GM23338 (cell line): ENCODE results near the gene OASL. TPM values are rescaled to one million over a fixed set of nuclear protein-coding genes. Genes with fewer than 3 reads are reported as not detected.

Experiments used
- ATAC-seq: fragments of 200-7000 bp; cut with Tn5 transposase; 3 replicates; pipeline ENCODE4 v1.9.1; 2020
- DNase-seq: peaks from one replicate; pipeline ENCODE4 v3.0.0-alpha.2; 2015; ENCODE audit warnings: low spot score
- H2AFZ ChIP-seq: fragments of 200-600 bp; sonication (generic); 2 replicates; pipeline ENCODE4 v1.8.0; 2016; ENCODE audit warnings: antibody characterized with exemption, mild to moderate bottlenecking, moderate library complexity
- H3F3A ChIP-seq: fragments of 200-600 bp; sonication (generic); replicated peaks from 2 replicates; pipeline ENCODE4 v1.8.0; 2017; ENCODE audit warnings: antibody characterized with exemption, mixed run types, low read depth
- H3K27ac ChIP-seq: fragments of 200-600 bp; sonication (generic); 2 replicates; pipeline ENCODE4 v1.6.1; 2016; ENCODE audit warnings: low read depth
- H3K27me3 ChIP-seq: fragments of 200-600 bp; sonication (generic); 2 replicates; pipeline ENCODE4 v1.8.0; 2016; ENCODE audit warnings: mild to moderate bottlenecking, mixed run types, moderate library complexity; ENCODE audit not compliant: insufficient read depth
- H3K36me3 ChIP-seq: fragments of 200-600 bp; sonication (generic); 2 replicates; pipeline ENCODE4 v1.8.0; 2016; ENCODE audit warnings: mild to moderate bottlenecking; ENCODE audit not compliant: insufficient read depth
- H3K4me1 ChIP-seq: fragments of 200-600 bp; sonication (generic); 2 replicates; pipeline ENCODE4 v1.8.0; 2016; ENCODE audit warnings: mild to moderate bottlenecking, moderate library complexity; ENCODE audit not compliant: insufficient read depth
- H3K4me2 ChIP-seq: fragments of 200-600 bp; sonication (generic); 2 replicates; pipeline ENCODE4 v1.7.1; 2017; ENCODE audit warnings: mixed run types
- H3K4me3 ChIP-seq: fragments of 200-600 bp; sonication (generic); 2 replicates; pipeline ENCODE4 v1.6.1; 2016; ENCODE audit warnings: mixed run types
- H3K79me2 ChIP-seq: fragments of 200-600 bp; sonication (generic); replicated peaks from 2 replicates; pipeline ENCODE4 v1.8.0; 2017; ENCODE audit warnings: mild to moderate bottlenecking; ENCODE audit not compliant: insufficient read depth
- H3K9me2 ChIP-seq: fragments of 200-600 bp; sonication (generic); 2 replicates; pipeline ENCODE4 v1.8.0; 2017; ENCODE audit not compliant: insufficient read depth
- H4K20me1 ChIP-seq: fragments of 200-600 bp; sonication (generic); replicated peaks from 2 replicates; pipeline ENCODE4 v1.8.0; 2017; ENCODE audit warnings: mild to moderate bottlenecking; ENCODE audit not compliant: insufficient read depth
- H3K27ac Mint-ChIP-seq: 2 replicates; pipeline ENCODE4 v1.8.0; 2020; ENCODE audit warnings: inconsistent platforms, mild to moderate bottlenecking, moderate library complexity, mixed read lengths
- H3K27me3 Mint-ChIP-seq: 3 replicates; pipeline ENCODE4 v1.8.0; 2022; ENCODE audit warnings: low read depth, mild to moderate bottlenecking, moderate library complexity, mixed read lengths, inconsistent platforms; ENCODE audit not compliant: insufficient read depth, poor library complexity
- H3K36me3 Mint-ChIP-seq: 3 replicates; pipeline ENCODE4 v1.8.0; 2021; ENCODE audit warnings: low read depth, mild to moderate bottlenecking, inconsistent platforms, moderate library complexity, mixed read lengths
- H3K4me1 Mint-ChIP-seq: 3 replicates; pipeline ENCODE4 v1.8.0; 2020; ENCODE audit warnings: mild to moderate bottlenecking, inconsistent platforms, mixed read lengths
- H3K4me3 Mint-ChIP-seq: 3 replicates; pipeline ENCODE4 v1.8.0; 2021; ENCODE audit warnings: moderate library complexity, mild to moderate bottlenecking, inconsistent platforms, mixed read lengths
- H3K9me3 Mint-ChIP-seq: 3 replicates; pipeline ENCODE4 v1.8.0; 2020; ENCODE audit warnings: moderate library complexity, mild to moderate bottlenecking, inconsistent platforms, mixed read lengths
- EZH2 ChIP-seq: fragments of 200-600 bp; sonication (generic); IDR thresholded peaks from one replicate; pipeline ENCODE4 v1.8.0; 2017; ENCODE audit warnings: antibody characterized with exemption, mild to moderate bottlenecking, low read depth; ENCODE audit not compliant: unreplicated experiment
- EZH2phosphoT487 ChIP-seq: fragments of 200-600 bp; sonication (generic); IDR thresholded peaks from one replicate; pipeline ENCODE4 v1.8.1; 2018; ENCODE audit warnings: antibody characterized with exemption; ENCODE audit not compliant: unreplicated experiment
- JUNB ChIP-seq: IDR thresholded peaks from one replicate; pipeline ENCODE4 v1.6.1; 2016; ENCODE audit warnings: antibody characterized with exemption; ENCODE audit not compliant: unreplicated experiment
- NANOG ChIP-seq: IDR thresholded peaks from 2 replicates; pipeline ENCODE4 v1.6.1; 2016; ENCODE audit warnings: antibody characterized with exemption, borderline replicate concordance
- POLR2AphosphoS5 ChIP-seq: IDR thresholded peaks from 2 replicates; pipeline ENCODE4 v1.6.1; 2016; ENCODE audit warnings: antibody characterized with exemption, low read depth
- STAT1 ChIP-seq: IDR thresholded peaks from one replicate; pipeline ENCODE4 v1.6.1; 2016; ENCODE audit warnings: antibody characterized with exemption; ENCODE audit not compliant: unreplicated experiment
- ZNF114 ChIP-seq: fragments of 250-450 bp; sonication (Bioruptor Pico); IDR thresholded peaks from 2 replicates; pipeline ENCODE4 v1.5.0; 2020; ENCODE audit warnings: mild to moderate bottlenecking, moderate library complexity
- ZNF331 ChIP-seq: fragments of 250-450 bp; sonication (Bioruptor Pico); IDR thresholded peaks from 2 replicates; pipeline ENCODE4 v1.5.0; 2020; ENCODE audit warnings: low read depth, mild to moderate bottlenecking, moderate library complexity
- polyA plus RNA-seq: library from polyadenylated mRNA; unstranded; fragments of >200 nt; fragmentation: Nextera tagmentation; extraction: Ambion mirVana; gene quantifications from 2 replicates; pipeline ENCODE4 v1.2.1, GENCODE V29; 2016
- total RNA-seq: library from RNA; depleted of rRNA; stranded (reverse); fragments of >200 nt; shearing (Covaris generic); gene quantifications from 2 replicates; pipeline ENCODE4 v1.2.3, GENCODE V29; 2014
- TF ChIP-seq, protein P1 (sequence below): IDR thresholded peaks from 2 replicates; pipeline ENCODE4 v1.6.1; 2016; ENCODE audit warnings: antibody characterized with exemption
- TF ChIP-seq, protein P2 (sequence below): IDR thresholded peaks from one replicate; pipeline ENCODE4 v1.6.1; 2018; ENCODE audit warnings: antibody characterized with exemption; ENCODE audit not compliant: unreplicated experiment
- TF ChIP-seq, protein P3 (sequence below): fragments of 250-450 bp; sonication (Bioruptor Pico); IDR thresholded peaks from 2 replicates; pipeline ENCODE4 v1.5.0; 2020; ENCODE audit warnings: mild to moderate bottlenecking, moderate library complexity
- TF ChIP-seq, protein P4 (sequence below), 2 experiments: fragments of 200-600 bp in 1 of 2; sonication (generic) in 1 of 2; conservative IDR thresholded peaks; 2 replicates each; pipeline versions ENCODE4 v1.5.1 to v1.6.1; 2016 to 2017; ENCODE audit warnings: antibody characterized with exemption in 2 of 2, low read depth in 2 of 2, mild to moderate bottlenecking in 2 of 2, moderate library complexity in 1 of 2

OASL gene
- total and polyA plus RNA-seq, 2 experiments from 2014 or later = not detected

DNA sequence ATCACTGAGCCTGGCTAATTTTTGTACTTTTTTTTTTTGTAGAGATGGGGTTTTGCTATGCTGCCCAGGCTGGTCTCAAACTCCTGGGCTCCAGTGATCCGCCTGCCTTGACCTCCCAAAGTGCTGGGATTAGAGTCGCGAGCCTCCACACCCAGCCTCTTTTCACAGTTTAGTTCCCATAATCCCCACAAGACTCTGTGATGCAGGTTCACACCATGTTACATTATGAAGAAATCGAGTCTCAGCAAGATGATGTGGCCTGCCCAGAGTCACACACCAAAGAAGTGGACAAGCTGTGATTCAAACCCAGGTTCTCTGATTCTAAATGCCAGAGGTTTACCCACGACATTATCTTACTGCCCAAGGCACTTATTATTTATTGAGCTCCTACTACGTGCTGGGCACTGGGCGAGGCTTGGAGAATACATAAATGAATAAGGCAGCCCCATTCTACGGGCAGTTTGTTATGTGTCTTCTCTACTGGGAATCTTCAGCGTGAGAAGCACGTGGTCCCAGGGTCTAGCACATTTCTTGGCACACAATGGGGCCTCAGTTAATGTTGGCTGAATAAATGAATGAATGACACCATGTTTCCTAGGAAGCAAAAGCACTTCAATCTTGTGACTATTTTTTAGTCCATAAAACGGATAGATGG is 23.5 kb upstream of the OASL start:
- H3K9me2 ChIP-seq = no peaks in the 10 kb centered on the region
- no peak overlapping the region for H2AFZ ChIP-seq
- H3K4me2 ChIP-seq = no peak overlapping the region
- Mint-ChIP-seq H3K4me1 (peaks cover 6% of the 10 kb centered on the region), H3K27ac (no peak overlapping the region), H3K9me3 (no peaks in the 10 kb centered on the region), H3K36me3 (no peaks in the 10 kb centered on the region), H3K4me3 (no peak overlapping the region), H3K27me3 (peaks cover 6% of the 10 kb centered on the region)
- no peaks in the 10 kb centered on the region for H3F3A ChIP-seq
- no peaks in the 10 kb centered on the region for H3K36me3 ChIP-seq
- ATAC-seq = no peak
- H4K20me1 ChIP-seq = no peaks in the 10 kb centered on the region
- no peak overlapping the region for H3K27ac ChIP-seq
- TF ChIP-seq, protein P1, sequence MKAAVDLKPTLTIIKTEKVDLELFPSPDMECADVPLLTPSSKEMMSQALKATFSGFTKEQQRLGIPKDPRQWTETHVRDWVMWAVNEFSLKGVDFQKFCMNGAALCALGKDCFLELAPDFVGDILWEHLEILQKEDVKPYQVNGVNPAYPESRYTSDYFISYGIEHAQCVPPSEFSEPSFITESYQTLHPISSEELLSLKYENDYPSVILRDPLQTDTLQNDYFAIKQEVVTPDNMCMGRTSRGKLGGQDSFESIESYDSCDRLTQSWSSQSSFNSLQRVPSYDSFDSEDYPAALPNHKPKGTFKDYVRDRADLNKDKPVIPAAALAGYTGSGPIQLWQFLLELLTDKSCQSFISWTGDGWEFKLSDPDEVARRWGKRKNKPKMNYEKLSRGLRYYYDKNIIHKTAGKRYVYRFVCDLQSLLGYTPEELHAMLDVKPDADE = no peak
- TF ChIP-seq POLR2AphosphoS5 = no peak
- TF ChIP-seq NANOG = no peak
- TF ChIP-seq, protein P2, sequence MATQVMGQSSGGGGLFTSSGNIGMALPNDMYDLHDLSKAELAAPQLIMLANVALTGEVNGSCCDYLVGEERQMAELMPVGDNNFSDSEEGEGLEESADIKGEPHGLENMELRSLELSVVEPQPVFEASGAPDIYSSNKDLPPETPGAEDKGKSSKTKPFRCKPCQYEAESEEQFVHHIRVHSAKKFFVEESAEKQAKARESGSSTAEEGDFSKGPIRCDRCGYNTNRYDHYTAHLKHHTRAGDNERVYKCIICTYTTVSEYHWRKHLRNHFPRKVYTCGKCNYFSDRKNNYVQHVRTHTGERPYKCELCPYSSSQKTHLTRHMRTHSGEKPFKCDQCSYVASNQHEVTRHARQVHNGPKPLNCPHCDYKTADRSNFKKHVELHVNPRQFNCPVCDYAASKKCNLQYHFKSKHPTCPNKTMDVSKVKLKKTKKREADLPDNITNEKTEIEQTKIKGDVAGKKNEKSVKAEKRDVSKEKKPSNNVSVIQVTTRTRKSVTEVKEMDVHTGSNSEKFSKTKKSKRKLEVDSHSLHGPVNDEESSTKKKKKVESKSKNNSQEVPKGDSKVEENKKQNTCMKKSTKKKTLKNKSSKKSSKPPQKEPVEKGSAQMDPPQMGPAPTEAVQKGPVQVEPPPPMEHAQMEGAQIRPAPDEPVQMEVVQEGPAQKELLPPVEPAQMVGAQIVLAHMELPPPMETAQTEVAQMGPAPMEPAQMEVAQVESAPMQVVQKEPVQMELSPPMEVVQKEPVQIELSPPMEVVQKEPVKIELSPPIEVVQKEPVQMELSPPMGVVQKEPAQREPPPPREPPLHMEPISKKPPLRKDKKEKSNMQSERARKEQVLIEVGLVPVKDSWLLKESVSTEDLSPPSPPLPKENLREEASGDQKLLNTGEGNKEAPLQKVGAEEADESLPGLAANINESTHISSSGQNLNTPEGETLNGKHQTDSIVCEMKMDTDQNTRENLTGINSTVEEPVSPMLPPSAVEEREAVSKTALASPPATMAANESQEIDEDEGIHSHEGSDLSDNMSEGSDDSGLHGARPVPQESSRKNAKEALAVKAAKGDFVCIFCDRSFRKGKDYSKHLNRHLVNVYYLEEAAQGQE = no peak
- TF ChIP-seq EZH2phosphoT487 = no peak
- no peak for TF ChIP-seq ZNF114
- no peak for TF ChIP-seq EZH2
- TF ChIP-seq, protein P3, sequence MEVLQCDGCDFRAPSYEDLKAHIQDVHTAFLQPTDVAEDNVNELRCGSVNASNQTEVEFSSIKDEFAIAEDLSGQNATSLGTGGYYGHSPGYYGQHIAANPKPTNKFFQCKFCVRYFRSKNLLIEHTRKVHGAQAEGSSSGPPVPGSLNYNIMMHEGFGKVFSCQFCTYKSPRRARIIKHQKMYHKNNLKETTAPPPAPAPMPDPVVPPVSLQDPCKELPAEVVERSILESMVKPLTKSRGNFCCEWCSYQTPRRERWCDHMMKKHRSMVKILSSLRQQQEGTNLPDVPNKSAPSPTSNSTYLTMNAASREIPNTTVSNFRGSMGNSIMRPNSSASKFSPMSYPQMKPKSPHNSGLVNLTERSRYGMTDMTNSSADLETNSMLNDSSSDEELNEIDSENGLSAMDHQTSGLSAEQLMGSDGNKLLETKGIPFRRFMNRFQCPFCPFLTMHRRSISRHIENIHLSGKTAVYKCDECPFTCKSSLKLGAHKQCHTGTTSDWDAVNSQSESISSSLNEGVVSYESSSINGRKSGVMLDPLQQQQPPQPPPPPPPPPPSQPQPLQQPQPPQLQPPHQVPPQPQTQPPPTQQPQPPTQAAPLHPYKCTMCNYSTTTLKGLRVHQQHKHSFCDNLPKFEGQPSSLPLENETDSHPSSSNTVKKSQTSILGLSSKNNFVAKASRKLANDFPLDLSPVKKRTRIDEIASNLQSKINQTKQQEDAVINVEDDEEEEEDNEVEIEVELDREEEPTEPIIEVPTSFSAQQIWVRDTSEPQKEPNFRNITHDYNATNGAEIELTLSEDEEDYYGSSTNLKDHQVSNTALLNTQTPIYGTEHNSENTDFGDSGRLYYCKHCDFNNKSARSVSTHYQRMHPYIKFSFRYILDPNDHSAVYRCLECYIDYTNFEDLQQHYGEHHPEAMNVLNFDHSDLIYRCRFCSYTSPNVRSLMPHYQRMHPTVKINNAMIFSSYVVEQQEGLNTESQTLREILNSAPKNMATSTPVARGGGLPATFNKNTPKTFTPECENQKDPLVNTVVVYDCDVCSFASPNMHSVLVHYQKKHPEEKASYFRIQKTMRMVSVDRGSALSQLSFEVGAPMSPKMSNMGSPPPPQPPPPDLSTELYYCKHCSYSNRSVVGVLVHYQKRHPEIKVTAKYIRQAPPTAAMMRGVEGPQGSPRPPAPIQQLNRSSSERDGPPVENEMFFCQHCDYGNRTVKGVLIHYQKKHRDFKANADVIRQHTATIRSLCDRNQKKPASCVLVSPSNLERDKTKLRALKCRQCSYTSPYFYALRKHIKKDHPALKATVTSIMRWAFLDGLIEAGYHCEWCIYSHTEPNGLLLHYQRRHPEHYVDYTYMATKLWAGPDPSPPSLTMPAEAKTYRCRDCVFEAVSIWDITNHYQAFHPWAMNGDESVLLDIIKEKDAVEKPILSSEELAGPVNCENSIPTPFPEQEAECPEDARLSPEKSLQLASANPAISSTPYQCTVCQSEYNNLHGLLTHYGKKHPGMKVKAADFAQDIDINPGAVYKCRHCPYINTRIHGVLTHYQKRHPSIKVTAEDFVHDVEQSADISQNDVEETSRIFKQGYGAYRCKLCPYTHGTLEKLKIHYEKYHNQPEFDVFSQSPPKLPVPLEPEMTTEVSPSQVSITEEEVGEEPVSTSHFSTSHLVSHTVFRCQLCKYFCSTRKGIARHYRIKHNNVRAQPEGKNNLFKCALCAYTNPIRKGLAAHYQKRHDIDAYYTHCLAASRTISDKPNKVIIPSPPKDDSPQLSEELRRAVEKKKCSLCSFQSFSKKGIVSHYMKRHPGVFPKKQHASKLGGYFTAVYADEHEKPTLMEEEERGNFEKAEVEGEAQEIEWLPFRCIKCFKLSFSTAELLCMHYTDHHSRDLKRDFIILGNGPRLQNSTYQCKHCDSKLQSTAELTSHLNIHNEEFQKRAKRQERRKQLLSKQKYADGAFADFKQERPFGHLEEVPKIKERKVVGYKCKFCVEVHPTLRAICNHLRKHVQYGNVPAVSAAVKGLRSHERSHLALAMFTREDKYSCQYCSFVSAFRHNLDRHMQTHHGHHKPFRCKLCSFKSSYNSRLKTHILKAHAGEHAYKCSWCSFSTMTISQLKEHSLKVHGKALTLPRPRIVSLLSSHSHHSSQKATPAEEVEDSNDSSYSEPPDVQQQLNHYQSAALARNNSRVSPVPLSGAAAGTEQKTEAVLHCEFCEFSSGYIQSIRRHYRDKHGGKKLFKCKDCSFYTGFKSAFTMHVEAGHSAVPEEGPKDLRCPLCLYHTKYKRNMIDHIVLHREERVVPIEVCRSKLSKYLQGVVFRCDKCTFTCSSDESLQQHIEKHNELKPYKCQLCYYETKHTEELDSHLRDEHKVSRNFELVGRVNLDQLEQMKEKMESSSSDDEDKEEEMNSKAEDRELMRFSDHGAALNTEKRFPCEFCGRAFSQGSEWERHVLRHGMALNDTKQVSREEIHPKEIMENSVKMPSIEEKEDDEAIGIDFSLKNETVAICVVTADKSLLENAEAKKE = no peak
- TF ChIP-seq ZNF331 (CRISPR knock-in tag) = no peak
- no peak for TF ChIP-seq JUNB
- TF ChIP-seq, protein P4, sequence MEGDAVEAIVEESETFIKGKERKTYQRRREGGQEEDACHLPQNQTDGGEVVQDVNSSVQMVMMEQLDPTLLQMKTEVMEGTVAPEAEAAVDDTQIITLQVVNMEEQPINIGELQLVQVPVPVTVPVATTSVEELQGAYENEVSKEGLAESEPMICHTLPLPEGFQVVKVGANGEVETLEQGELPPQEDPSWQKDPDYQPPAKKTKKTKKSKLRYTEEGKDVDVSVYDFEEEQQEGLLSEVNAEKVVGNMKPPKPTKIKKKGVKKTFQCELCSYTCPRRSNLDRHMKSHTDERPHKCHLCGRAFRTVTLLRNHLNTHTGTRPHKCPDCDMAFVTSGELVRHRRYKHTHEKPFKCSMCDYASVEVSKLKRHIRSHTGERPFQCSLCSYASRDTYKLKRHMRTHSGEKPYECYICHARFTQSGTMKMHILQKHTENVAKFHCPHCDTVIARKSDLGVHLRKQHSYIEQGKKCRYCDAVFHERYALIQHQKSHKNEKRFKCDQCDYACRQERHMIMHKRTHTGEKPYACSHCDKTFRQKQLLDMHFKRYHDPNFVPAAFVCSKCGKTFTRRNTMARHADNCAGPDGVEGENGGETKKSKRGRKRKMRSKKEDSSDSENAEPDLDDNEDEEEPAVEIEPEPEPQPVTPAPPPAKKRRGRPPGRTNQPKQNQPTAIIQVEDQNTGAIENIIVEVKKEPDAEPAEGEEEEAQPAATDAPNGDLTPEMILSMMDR (conservative IDR thresholded peaks at IDR 0.05; ENCODE audit: low read depth in 2 of 2) = no peak
- no peak for TF ChIP-seq STAT1
- H3K79me2 ChIP-seq = no peaks in the 10 kb centered on the region
- no peak for DNase-seq
- no peaks in the 10 kb centered on the region for H3K4me1 ChIP-seq
- H3K4me3 ChIP-seq = no peak overlapping the region
- no peaks in the 10 kb centered on the region for H3K27me3 ChIP-seq
